ENCODE results near the gene ST3GAL6.

GRCh38 chr3:98784042-98784441 lies 20.9 kb downstream of the ST3GAL6 start:
- TF ChIP-seq, protein P1, sequence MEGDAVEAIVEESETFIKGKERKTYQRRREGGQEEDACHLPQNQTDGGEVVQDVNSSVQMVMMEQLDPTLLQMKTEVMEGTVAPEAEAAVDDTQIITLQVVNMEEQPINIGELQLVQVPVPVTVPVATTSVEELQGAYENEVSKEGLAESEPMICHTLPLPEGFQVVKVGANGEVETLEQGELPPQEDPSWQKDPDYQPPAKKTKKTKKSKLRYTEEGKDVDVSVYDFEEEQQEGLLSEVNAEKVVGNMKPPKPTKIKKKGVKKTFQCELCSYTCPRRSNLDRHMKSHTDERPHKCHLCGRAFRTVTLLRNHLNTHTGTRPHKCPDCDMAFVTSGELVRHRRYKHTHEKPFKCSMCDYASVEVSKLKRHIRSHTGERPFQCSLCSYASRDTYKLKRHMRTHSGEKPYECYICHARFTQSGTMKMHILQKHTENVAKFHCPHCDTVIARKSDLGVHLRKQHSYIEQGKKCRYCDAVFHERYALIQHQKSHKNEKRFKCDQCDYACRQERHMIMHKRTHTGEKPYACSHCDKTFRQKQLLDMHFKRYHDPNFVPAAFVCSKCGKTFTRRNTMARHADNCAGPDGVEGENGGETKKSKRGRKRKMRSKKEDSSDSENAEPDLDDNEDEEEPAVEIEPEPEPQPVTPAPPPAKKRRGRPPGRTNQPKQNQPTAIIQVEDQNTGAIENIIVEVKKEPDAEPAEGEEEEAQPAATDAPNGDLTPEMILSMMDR (tag by site-specific recombination; IDR thresholded peaks at IDR 0.05), result no peak
- TF ChIP-seq, protein P2, sequence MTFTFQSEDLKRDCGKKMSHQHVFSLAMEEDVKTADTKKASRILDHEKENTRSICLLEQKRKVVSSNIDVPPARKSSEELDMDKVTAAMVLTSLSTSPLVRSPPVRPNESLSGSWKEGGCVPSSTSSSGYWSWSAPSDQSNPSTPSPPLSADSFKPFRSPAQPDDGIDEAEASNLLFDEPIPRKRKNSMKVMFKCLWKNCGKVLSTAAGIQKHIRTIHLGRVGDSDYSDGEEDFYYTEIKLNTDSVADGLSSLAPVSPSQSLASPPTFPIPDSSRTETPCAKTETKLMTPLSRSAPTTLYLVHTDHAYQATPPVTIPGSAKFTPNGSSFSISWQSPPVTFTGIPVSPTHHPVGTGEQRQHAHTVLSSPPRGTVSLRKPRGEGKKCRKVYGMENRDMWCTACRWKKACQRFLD (tag by site-specific recombination; IDR thresholded peaks at IDR 0.05), result no peak
- TF ChIP-seq, protein P3, sequence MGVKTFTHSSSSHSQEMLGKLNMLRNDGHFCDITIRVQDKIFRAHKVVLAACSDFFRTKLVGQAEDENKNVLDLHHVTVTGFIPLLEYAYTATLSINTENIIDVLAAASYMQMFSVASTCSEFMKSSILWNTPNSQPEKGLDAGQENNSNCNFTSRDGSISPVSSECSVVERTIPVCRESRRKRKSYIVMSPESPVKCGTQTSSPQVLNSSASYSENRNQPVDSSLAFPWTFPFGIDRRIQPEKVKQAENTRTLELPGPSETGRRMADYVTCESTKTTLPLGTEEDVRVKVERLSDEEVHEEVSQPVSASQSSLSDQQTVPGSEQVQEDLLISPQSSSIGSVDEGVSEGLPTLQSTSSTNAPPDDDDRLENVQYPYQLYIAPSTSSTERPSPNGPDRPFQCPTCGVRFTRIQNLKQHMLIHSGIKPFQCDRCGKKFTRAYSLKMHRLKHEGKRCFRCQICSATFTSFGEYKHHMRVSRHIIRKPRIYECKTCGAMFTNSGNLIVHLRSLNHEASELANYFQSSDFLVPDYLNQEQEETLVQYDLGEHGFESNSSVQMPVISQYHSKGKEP (tag by site-specific recombination; IDR thresholded peaks at IDR 0.05), result no peak
- TF ChIP-seq ZBTB20 (tag by site-specific recombination; IDR thresholded peaks at IDR 0.05), result no peak
- no peak for TF ChIP-seq SP3 (tag by site-specific recombination; IDR thresholded peaks at IDR 0.05)
- TF ChIP-seq, protein P4, sequence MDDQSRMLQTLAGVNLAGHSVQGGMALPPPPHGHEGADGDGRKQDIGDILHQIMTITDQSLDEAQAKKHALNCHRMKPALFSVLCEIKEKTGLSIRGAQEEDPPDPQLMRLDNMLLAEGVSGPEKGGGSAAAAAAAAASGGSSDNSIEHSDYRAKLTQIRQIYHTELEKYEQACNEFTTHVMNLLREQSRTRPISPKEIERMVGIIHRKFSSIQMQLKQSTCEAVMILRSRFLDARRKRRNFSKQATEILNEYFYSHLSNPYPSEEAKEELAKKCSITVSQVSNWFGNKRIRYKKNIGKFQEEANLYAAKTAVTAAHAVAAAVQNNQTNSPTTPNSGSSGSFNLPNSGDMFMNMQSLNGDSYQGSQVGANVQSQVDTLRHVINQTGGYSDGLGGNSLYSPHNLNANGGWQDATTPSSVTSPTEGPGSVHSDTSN (CRISPR knock-in tag; IDR thresholded peaks at IDR 0.05), result no peak
- TF ChIP-seq ZNF513 (tag by site-specific recombination; IDR thresholded peaks at IDR 0.05), result no peak
- no peak for TF ChIP-seq ZNF768 (tag by site-specific recombination; IDR thresholded peaks at IDR 0.05)

Data from HEK293 (cell line).